BLaER1 treated with 17β-estradiol and CSF1 and Interleukin-3, amounts not matched to agents 10 nM and 100 nM (cell line): ENCODE results near the gene SLC25A14.
A peak's percentile ranks its signal among the peaks of the same experiment; 100 is the strongest.

Experiments
- H3K27ac ChIP-seq, 11 experiments: shearing (Covaris generic); formaldehyde crosslinking; 2 replicates each; pipeline ENCODE4 v1.8.1; 2022
- H3K27me3 ChIP-seq, 11 experiments: shearing (Covaris generic); formaldehyde crosslinking; 2 replicates each; pipeline ENCODE4 v1.8.1; 2022
- H3K36me3 ChIP-seq, 11 experiments: shearing (Covaris generic); formaldehyde crosslinking; 2 replicates each; pipeline ENCODE4 v1.8.1; 2022
- H3K4me1 ChIP-seq, 10 experiments: shearing (Covaris generic); formaldehyde crosslinking; 2 replicates each; pipeline ENCODE4 v1.8.1; 2022
- H3K4me2 ChIP-seq, 11 experiments: shearing (Covaris generic); formaldehyde crosslinking; 2 replicates each; pipeline ENCODE4 v1.8.1; 2022
- H3K4me3 ChIP-seq, 10 experiments: shearing (Covaris generic); formaldehyde crosslinking; 2 replicates each; pipeline ENCODE4 v1.8.1; 2022
- H3K9ac ChIP-seq, 11 experiments: shearing (Covaris generic); formaldehyde crosslinking; 2 replicates each; pipeline ENCODE4 v1.8.1; 2022
- H3K9me3 ChIP-seq, 11 experiments: shearing (Covaris generic); formaldehyde crosslinking; replicated peaks in 1 of 11; 2 replicates each; pipeline ENCODE4 v1.8.1; 2022
- H4K20me1 ChIP-seq, 11 experiments: shearing (Covaris generic); formaldehyde crosslinking; 2 replicates each; pipeline ENCODE4 v1.8.1; 2022
- Cebpa-rat ChIP-seq, 11 experiments: shearing (Covaris generic); IDR thresholded peaks; 2 replicates each; pipeline ENCODE4 v1.8.1; 2022

The SLC25A14 gene

GRCh38 chrX:130339408-130340222, at the start of gene SLC25A14:
SLC25A14 (plus strand) TSS chrX:130339919; CDS start chrX:130340279, 360 bp downstream.
- Histone ChIP-seq H3K4me1 (peaks cover 0 to 12% (median 9%) of the 10 kb centered on the region in 10 experiments; a peak in 8 of 20 replicates), H3K4me2 (peak within 1 kb of the TSS; percentile 62 to 83 (median 76)), H3K9me3 (peaks cover 0 to 5% (median 0%) of the 10 kb centered on the region in 11 experiments; a peak in 1 of 22 replicates), H4K20me1 (no peaks in the 10 kb centered on the region), H3K36me3 (no peaks in the 10 kb centered on the region), H3K27ac (peak within 1 kb of the TSS; percentile 51 to 85 (median 78); a peak in 21 of 22 replicates), H3K27me3 (peaks cover 70 to 98% (median 94%) of the 10 kb centered on the region in 11 experiments), H3K9ac (peak within 1 kb of the TSS; percentile 73 to 82 (median 80)), H3K4me3 (peak within 1 kb of the TSS; percentile 62 to 77 (median 73))
- no peak for TF ChIP-seq Cebpa-rat (IDR thresholded peaks at IDR 0.05)

- Histone ChIP-seq H3K4me2 (no peak overlapping the region), H3K27ac (no peak overlapping the region)
Observed at GRCh38 chrX:130295519-130296296, 44.0 kb upstream of the SLC25A14 start.

GRCh38 chrX:130296297-130296678, 43.4 kb upstream of the SLC25A14 start:
- no peak overlapping the region for H3K4me3 ChIP-seq
- H3K9me3 ChIP-seq: peaks cover 8 to 21% (median 11%) of the 10 kb centered on the region in 11 experiments; a peak in 21 of 22 replicates
- peaks cover 75 to 96% (median 86%) of the 10 kb centered on the region in 11 experiments for H3K27me3 ChIP-seq
- H4K20me1 ChIP-seq: peaks cover 0 to 7% (median 0%) of the 10 kb centered on the region in 11 experiments; a peak in 2 of 22 replicates
- no peak overlapping the region for H3K27ac ChIP-seq
- no peaks in the 10 kb centered on the region for H3K36me3 ChIP-seq
- no peak overlapping the region for H3K9ac ChIP-seq
- H3K4me2 ChIP-seq: no peak overlapping the region
- no peak for TF ChIP-seq Cebpa-rat (IDR thresholded peaks at IDR 0.05)
- no peaks in the 10 kb centered on the region; a peak in 1 of 20 replicates for H3K4me1 ChIP-seq

More at GRCh38 chrX:130295519-130296296, 44.0 kb upstream of the SLC25A14 start:
- Histone ChIP-seq H3K4me3 (no peak overlapping the region), H3K9me3 (peaks cover 9 to 23% (median 12%) of the 10 kb centered on the region in 11 experiments; a peak in 21 of 22 replicates), H3K36me3 (no peaks in the 10 kb centered on the region), H3K4me1 (no peaks in the 10 kb centered on the region; a peak in 1 of 20 replicates), H4K20me1 (peaks cover 0 to 7% (median 0%) of the 10 kb centered on the region in 11 experiments; a peak in 2 of 22 replicates), H3K9ac (no peak overlapping the region), H3K27me3 (peaks cover 75 to 97% (median 89%) of the 10 kb centered on the region in 11 experiments)
- TF ChIP-seq Cebpa-rat (IDR thresholded peaks at IDR 0.05): no peak

GRCh38 chrX:130296743-130297142, 43.0 kb upstream of the SLC25A14 start:
- no peaks in the 10 kb centered on the region for H3K36me3 ChIP-seq
- H3K27me3 ChIP-seq: peaks cover 74 to 96% (median 82%) of the 10 kb centered on the region in 11 experiments
- H3K9ac ChIP-seq: no peak overlapping the region
- peaks cover 0 to 7% (median 0%) of the 10 kb centered on the region in 11 experiments; a peak in 2 of 22 replicates for H4K20me1 ChIP-seq
- no peaks in the 10 kb centered on the region; a peak in 1 of 20 replicates for H3K4me1 ChIP-seq
- no peak for TF ChIP-seq Cebpa-rat (IDR thresholded peaks at IDR 0.05)
- H3K4me2 ChIP-seq: no peak overlapping the region
- no peak overlapping the region for H3K27ac ChIP-seq
- H3K9me3 ChIP-seq: peaks cover 4 to 21% (median 9%) of the 10 kb centered on the region in 11 experiments; a peak in 20 of 22 replicates
- no peak overlapping the region for H3K4me3 ChIP-seq

GRCh38 chrX:130299279-130300009, 40.3 kb upstream of the SLC25A14 start:
- peaks cover 0 to 8% (median 5%) of the 10 kb centered on the region in 11 experiments; a peak in 6 of 22 replicates for H3K9me3 ChIP-seq
- peaks cover 0 to 7% (median 0%) of the 10 kb centered on the region in 11 experiments; a peak in 2 of 22 replicates for H4K20me1 ChIP-seq
- H3K36me3 ChIP-seq: no peaks in the 10 kb centered on the region
- peaks cover 48 to 85% (median 61%) of the 10 kb centered on the region in 11 experiments for H3K27me3 ChIP-seq
- H3K4me3 ChIP-seq: no peak overlapping the region
- TF ChIP-seq Cebpa-rat (IDR thresholded peaks at IDR 0.05): no peak
- no peak overlapping the region for H3K27ac ChIP-seq
- H3K4me2 ChIP-seq: no peak overlapping the region
- H3K4me1 ChIP-seq: no peaks in the 10 kb centered on the region; a peak in 1 of 20 replicates
- H3K9ac ChIP-seq: no peak overlapping the region

- H3K4me3 ChIP-seq: no peak overlapping the region
- no peak overlapping the region for H3K9ac ChIP-seq
- peaks cover 43 to 85% (median 61%) of the 10 kb centered on the region in 11 experiments for H3K27me3 ChIP-seq
- H3K9me3 ChIP-seq: peaks cover 0 to 8% (median 5%) of the 10 kb centered on the region in 11 experiments; a peak in 6 of 22 replicates
- H3K4me1 ChIP-seq: no peaks in the 10 kb centered on the region; a peak in 1 of 20 replicates
- H3K36me3 ChIP-seq: no peaks in the 10 kb centered on the region
- peaks cover 0 to 7% (median 0%) of the 10 kb centered on the region in 11 experiments; a peak in 2 of 22 replicates for H4K20me1 ChIP-seq
- no peak for TF ChIP-seq Cebpa-rat (IDR thresholded peaks at IDR 0.05)
- no peak overlapping the region for H3K4me2 ChIP-seq
- no peak overlapping the region for H3K27ac ChIP-seq
Observed at GRCh38 chrX:130300010-130300282, 39.8 kb upstream of the SLC25A14 start.

GRCh38 chrX:130301405-130301804, 38.3 kb upstream of the SLC25A14 start:
- Histone ChIP-seq H3K9ac (no peak overlapping the region), H3K4me3 (no peak overlapping the region), H3K27me3 (peaks cover 38 to 85% (median 59%) of the 10 kb centered on the region in 11 experiments), H3K27ac (no peak overlapping the region), H3K4me1 (no peaks in the 10 kb centered on the region; a peak in 1 of 20 replicates), H3K4me2 (no peak overlapping the region), H3K36me3 (no peaks in the 10 kb centered on the region), H4K20me1 (peaks cover 0 to 7% (median 0%) of the 10 kb centered on the region in 11 experiments; a peak in 2 of 22 replicates), H3K9me3 (peaks cover 0 to 8% (median 5%) of the 10 kb centered on the region in 11 experiments; a peak in 6 of 22 replicates)
- TF ChIP-seq Cebpa-rat (IDR thresholded peaks at IDR 0.05): no peak

- Histone ChIP-seq H3K9ac (no peak overlapping the region), H3K36me3 (no peaks in the 10 kb centered on the region), H3K4me2 (no peak overlapping the region), H3K4me3 (no peak overlapping the region), H3K27ac (no peak overlapping the region), H3K4me1 (no peaks in the 10 kb centered on the region), H3K9me3 (peaks cover 0 to 8% (median 5%) of the 10 kb centered on the region in 11 experiments; a peak in 6 of 22 replicates), H4K20me1 (peaks cover 0 to 7% (median 0%) of the 10 kb centered on the region in 11 experiments; a peak in 2 of 22 replicates), H3K27me3 (peaks cover 38 to 85% (median 59%) of the 10 kb centered on the region in 11 experiments)
- TF ChIP-seq Cebpa-rat (IDR thresholded peaks at IDR 0.05): no peak
Observed at GRCh38 chrX:130301977-130302376, 37.7 kb upstream of the SLC25A14 start.
